Caco-2 (cell line): ENCODE results near the gene PACSIN1. TPM values are rescaled to one million over a fixed set of nuclear protein-coding genes. Genes with fewer than 3 reads are reported as not detected.

ENCODE experiments used
- BruUV-seq: library from RNA; stranded (reverse); fragments of 400-500 nt; replicated peaks from 2 replicates; lab custom pipeline; 2021; lab: Mats Ljungman, UMichigan
- CTCF ChIA-PET: fragments of 300-600 bp; sonication (Branson Sonifier 250); formaldehyde crosslinking; loops from one replicate; lab custom pipeline; 2022; ENCODE audit warnings: antibody characterized with exemption; lab: Charles Lee
- POLR2A ChIA-PET: fragments of 300-600 bp; sonication (Branson Sonifier 250); formaldehyde crosslinking; loops from one replicate; lab custom pipeline; 2022; ENCODE audit warnings: antibody characterized with exemption; lab: Charles Lee
- DNase-seq, 2 experiments: peaks; one replicate each; pipeline versions ENCODE4 v3.0.0 to v3.0.0-alpha.2; 2020 to 2022
- H3K27me3 ChIP-seq: replicated peaks from 2 replicates; pipeline ENCODE4 v1.6.0; 2011; ENCODE audit warnings: low read length; ENCODE audit not compliant: control insufficient read depth, insufficient read depth
- H3K36me3 ChIP-seq: 2 replicates; pipeline ENCODE4 v1.5.1; 2011; ENCODE audit warnings: low read length; ENCODE audit not compliant: control insufficient read depth, insufficient read depth
- H3K4me1 ChIP-seq: fragments of 250-450 bp; sonication (Bioruptor Pico); 2 replicates; pipeline ENCODE4 v1.5.1; 2020; ENCODE audit warnings: mild to moderate bottlenecking
- H3K4me3 ChIP-seq: 2 replicates; pipeline ENCODE4 v1.5.1; 2011; ENCODE audit warnings: low read depth, mild to moderate bottlenecking, control low read depth, low read length
- H3K9me3 ChIP-seq: fragments of 250-450 bp; sonication (Bioruptor Pico); 2 replicates; pipeline ENCODE4 v1.5.1; 2020; ENCODE audit warnings: mild to moderate bottlenecking, moderate library complexity
- H3K27ac Mint-ChIP-seq: one replicate; pipeline ENCODE4 v1.8.0; 2022; ENCODE audit warnings: mixed read lengths; ENCODE audit not compliant: unreplicated experiment
- H3K27me3 Mint-ChIP-seq: one replicate; pipeline ENCODE4 v1.8.0; 2022; ENCODE audit warnings: mixed read lengths; ENCODE audit not compliant: insufficient read depth, unreplicated experiment
- H3K36me3 Mint-ChIP-seq: one replicate; pipeline ENCODE4 v1.8.0; 2022; ENCODE audit warnings: mild to moderate bottlenecking, mixed read lengths; ENCODE audit not compliant: insufficient read depth, unreplicated experiment
- H3K4me1 Mint-ChIP-seq: one replicate; pipeline ENCODE4 v1.8.0; 2022; ENCODE audit warnings: low read depth, mixed read lengths; ENCODE audit not compliant: unreplicated experiment
- H3K4me3 Mint-ChIP-seq: one replicate; pipeline ENCODE4 v1.8.0; 2022; ENCODE audit warnings: mild to moderate bottlenecking, moderate library complexity, mixed read lengths; ENCODE audit not compliant: unreplicated experiment
- H3K9me3 Mint-ChIP-seq: one replicate; pipeline ENCODE4 v1.8.0; 2022; ENCODE audit warnings: mixed read lengths; ENCODE audit not compliant: unreplicated experiment
- CTCF ChIP-seq, 2 experiments: fragments of 200-600 bp in 1 of 2; IDR thresholded peaks; 1 replicate in 1 of 2; 2 replicates in 1 of 2; pipeline versions ENCODE4 v1.5.1 to v1.8.0; 2011 to 2022; ENCODE audit warnings: antibody characterized with exemption in 1 of 2, control low read depth in 1 of 2, inconsistent platforms in 1 of 2, low read depth in 1 of 2, low read length in 1 of 2, mild to moderate bottlenecking in 1 of 2, moderate library complexity in 1 of 2; ENCODE audit not compliant: insufficient read depth in 1 of 2, severe bottlenecking in 1 of 2, unreplicated experiment in 1 of 2
- intact Hi-C: fragments of 100-400 bp; cut with micrococcal nuclease; formaldehyde crosslinking; loops from one replicate; pipeline ENCODE4 v1.10.0; 2022; ENCODE audit not compliant: unreplicated experiment
- total RNA-seq: library from RNA; stranded (reverse); gene quantifications from 2 replicates; pipeline ENCODE4 v1.2.3, GENCODE V29; 2022

Gene PACSIN1
- total RNA-seq, 1 experiment from 2014 or later = 3.7 TPM

DNA sequence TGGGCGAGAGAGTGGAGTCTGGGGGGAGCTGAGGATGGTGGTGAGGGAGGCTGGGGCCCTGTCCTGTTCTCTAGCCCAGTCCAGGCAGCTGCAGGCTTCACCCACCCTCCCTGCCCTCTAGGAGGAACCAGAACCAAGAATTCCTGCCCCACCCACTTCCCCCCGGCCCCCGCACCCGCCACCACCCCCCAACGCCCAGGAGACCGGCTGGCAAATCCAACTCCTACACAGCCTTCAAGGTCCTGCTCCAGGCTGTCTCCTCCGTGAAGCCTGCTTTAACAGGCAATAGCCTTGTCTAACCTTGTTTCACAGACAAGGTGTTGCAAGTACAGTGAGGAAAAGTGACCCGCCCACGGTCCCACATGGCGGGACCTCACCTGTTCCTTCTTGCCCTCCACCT lies 87.9 kb downstream of the PACSIN1 start:
- H3K9me3 ChIP-seq = no peaks in the 10 kb centered on the region
- DNase-seq = no peak
- Mint-ChIP-seq H3K27ac (no peak overlapping the region), H3K9me3 (no peaks in the 10 kb centered on the region), H3K36me3 (no peaks in the 10 kb centered on the region), H3K27me3 (no peaks in the 10 kb centered on the region), H3K4me1 (peaks cover 6% of the 10 kb centered on the region), H3K4me3 (no peak overlapping the region)
- CTCF ChIA-PET = no interaction called here
- H3K27me3 ChIP-seq = no peaks in the 10 kb centered on the region
- no TSS peak for BruUV-seq
- H3K4me1 ChIP-seq = peaks cover 12% of the 10 kb centered on the region
- no peak overlapping the region for H3K4me3 ChIP-seq
- TF ChIP-seq CTCF (IDR thresholded peaks at IDR 0.05; ENCODE audit: insufficient read depth in 1 of 2, low read depth in 1 of 2, low read length in 1 of 2, severe bottlenecking in 1 of 2, unreplicated experiment in 1 of 2) = no peak
- POLR2A ChIA-PET = no interaction called here
- intact Hi-C loops = no loop called here
- H3K36me3 ChIP-seq = no peaks in the 10 kb centered on the region

DNA sequence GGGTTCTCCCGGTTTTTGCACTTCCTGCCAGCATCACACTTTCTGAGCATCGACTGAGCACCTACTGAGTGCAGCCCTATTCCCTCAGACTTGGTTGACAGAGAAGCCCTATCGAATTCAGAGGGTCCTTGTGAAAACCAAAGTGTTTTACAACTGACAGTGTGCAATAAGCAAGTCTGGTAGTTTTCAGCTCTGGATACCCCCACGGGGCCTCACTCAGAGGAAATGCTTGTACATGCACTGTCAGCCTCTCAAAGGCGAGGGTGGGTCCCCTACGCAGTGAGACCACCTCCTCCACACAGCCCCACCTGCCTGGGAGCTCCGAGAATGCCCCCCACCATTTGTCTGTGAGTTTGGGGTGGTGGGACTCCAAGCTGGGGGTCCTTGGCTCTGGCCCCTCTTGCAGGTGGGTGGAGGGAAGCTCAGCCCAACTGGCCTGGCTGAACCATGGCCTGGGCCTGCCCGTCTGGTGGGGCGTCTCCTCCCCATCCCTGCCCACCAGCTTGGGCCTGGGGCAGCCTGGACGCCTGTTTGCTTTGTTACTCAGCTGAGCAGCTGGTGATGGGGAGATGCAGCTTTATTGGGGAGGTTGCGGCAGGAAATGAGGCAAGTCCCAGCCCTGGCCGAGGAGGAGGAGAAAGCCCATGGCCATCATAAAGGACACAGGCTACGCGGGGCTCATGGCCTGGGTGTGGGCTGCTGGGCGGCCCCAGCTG lies 88.6 kb downstream of the PACSIN1 start:
- no peaks in the 10 kb centered on the region for H3K36me3 ChIP-seq
- Mint-ChIP-seq H3K27me3 (no peaks in the 10 kb centered on the region), H3K27ac (no peak overlapping the region), H3K4me3 (no peak overlapping the region), H3K4me1 (peaks cover 6% of the 10 kb centered on the region), H3K9me3 (no peaks in the 10 kb centered on the region), H3K36me3 (no peaks in the 10 kb centered on the region)
- H3K9me3 ChIP-seq = no peaks in the 10 kb centered on the region
- no peak for DNase-seq
- TF ChIP-seq CTCF (IDR thresholded peaks at IDR 0.05; ENCODE audit: insufficient read depth in 1 of 2, low read depth in 1 of 2, low read length in 1 of 2, severe bottlenecking in 1 of 2, unreplicated experiment in 1 of 2) = no peak
- H3K27me3 ChIP-seq = no peaks in the 10 kb centered on the region
- H3K4me3 ChIP-seq = no peak overlapping the region
- intact Hi-C loops = no loop called here
- peaks cover 12% of the 10 kb centered on the region for H3K4me1 ChIP-seq
- ChIA-PET POLR2A (no interaction called here), CTCF (no interaction called here)
- BruUV-seq = no TSS peak

DNA sequence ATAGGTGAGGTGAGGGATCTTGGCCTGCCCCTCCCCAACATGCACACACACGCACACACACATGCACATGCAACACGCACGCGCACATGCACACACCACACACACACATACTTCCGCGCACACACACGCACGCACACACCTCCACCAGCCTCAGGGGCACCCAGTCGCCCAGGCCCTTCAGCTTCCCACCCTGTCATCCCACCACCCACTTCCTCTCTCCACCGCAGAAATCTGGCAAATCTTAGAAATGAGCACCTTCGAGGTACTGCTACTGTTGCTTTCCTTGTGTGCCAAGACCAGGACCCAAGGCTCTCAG lies 89.1 kb downstream of the PACSIN1 start:
- peaks cover 11% of the 10 kb centered on the region for H3K4me1 Mint-ChIP-seq
- no peaks in the 10 kb centered on the region for H3K9me3 Mint-ChIP-seq
- no peak overlapping the region for H3K27ac Mint-ChIP-seq
- POLR2A ChIA-PET = no interaction called here
- TF ChIP-seq CTCF (IDR thresholded peaks at IDR 0.05; ENCODE audit: insufficient read depth in 1 of 2, low read depth in 1 of 2, low read length in 1 of 2, severe bottlenecking in 1 of 2, unreplicated experiment in 1 of 2) = no peak
- intact Hi-C loops = no loop called here
- Histone ChIP-seq H3K4me1 (peaks cover 12% of the 10 kb centered on the region), H3K27me3 (no peaks in the 10 kb centered on the region), H3K9me3 (no peaks in the 10 kb centered on the region), H3K36me3 (no peaks in the 10 kb centered on the region), H3K4me3 (no peak overlapping the region)
- CTCF ChIA-PET = no interaction called here
- H3K4me3 Mint-ChIP-seq = no peak overlapping the region
- DNase-seq = no peak
- H3K36me3 Mint-ChIP-seq = no peaks in the 10 kb centered on the region
- no peaks in the 10 kb centered on the region for H3K27me3 Mint-ChIP-seq
- BruUV-seq = no TSS peak
